ENCODE measurements around the gene RTN3. TPM values are rescaled to one million over a fixed set of nuclear protein-coding genes. Genes with fewer than 3 reads are reported as not detected.
A peak's percentile ranks its signal among the peaks of the same experiment; 100 is the strongest.

Gene RTN3
- total RNA-seq, 1 donor from 2014 or later, result 279 TPM

- peaks cover 4% of the 10 kb centered on the region for H3K27me3 Mint-ChIP-seq (ENCODE audit: insufficient read depth, low read depth)
- Histone ChIP-seq H3K36me3 (no peaks in the 10 kb centered on the region), H3K9ac (no peak overlapping the region), H3K4me3 (peak overlapping the region; percentile 58), H3K9me3 (ENCODE audit: low read depth) (no peaks in the 10 kb centered on the region), H3F3A (ENCODE audit: low read depth) (peaks cover 20% of the 10 kb centered on the region), H3K4me1 (peaks cover 7% of the 10 kb centered on the region), H3K79me2 (ENCODE audit: low read depth) (peaks cover 50% of the 10 kb centered on the region), H3K4me2 (peak overlapping the region; percentile 79), H4K20me1 (ENCODE audit: low read depth) (peaks cover 17% of the 10 kb centered on the region), H3K27me3 (no peaks in the 10 kb centered on the region), H3K27ac (no peak overlapping the region), H2AFZ (replicated peaks) (peak overlapping the region; percentile 77)
- TF ChIP-seq EZH2phosphoT487 (IDR thresholded peaks at IDR 0.05) (peak; percentile 7), CTCF (IDR thresholded peaks at IDR 0.05) (peak; percentile 56), EZH2 (IDR thresholded peaks at IDR 0.05) (no peak)
- DNase-seq (ENCODE audit: low spot score), result peak; percentile 74
- peaks cover 5% of the 10 kb centered on the region for H3K36me3 Mint-ChIP-seq
- peaks cover 9% of the 10 kb centered on the region for H3K4me1 Mint-ChIP-seq
- peak overlapping the region; percentile 81 for H3K4me3 Mint-ChIP-seq
- no peaks in the 10 kb centered on the region for H3K9me3 Mint-ChIP-seq
- no peak overlapping the region for H3K27ac Mint-ChIP-seq
These were observed 10.6 kb upstream of the RTN3 start for GRCh38 chr11:63670433-63671321.

- H4K20me1 ChIP-seq (ENCODE audit: low read depth), result peaks cover 17% of the 10 kb centered on the region
These were observed 9.8 kb upstream of the RTN3 start, which contains the start of gene ATL3 for GRCh38 chr11:63671322-63672155. Gene ATL3 (minus strand): TSS chr11:63671376. CDS start chr11:63671335, 41 bp downstream.

GRCh38 chr11:63672156-63672463 lies 9.2 kb upstream of the RTN3 start:
- H3F3A ChIP-seq (ENCODE audit: low read depth), result peaks cover 20% of the 10 kb centered on the region
- no peak overlapping the region for H3K27ac ChIP-seq
- H3K36me3 Mint-ChIP-seq, result peaks cover 4% of the 10 kb centered on the region
- H3K4me3 ChIP-seq, result no peak overlapping the region
- H3K27me3 Mint-ChIP-seq (ENCODE audit: insufficient read depth, low read depth), result peaks cover 4% of the 10 kb centered on the region
- H3K79me2 ChIP-seq (ENCODE audit: low read depth), result peaks cover 35% of the 10 kb centered on the region
- no peaks in the 10 kb centered on the region for H3K36me3 ChIP-seq
- TF ChIP-seq CTCF (IDR thresholded peaks at IDR 0.05), result no peak
- no peak for TF ChIP-seq EZH2 (IDR thresholded peaks at IDR 0.05)
- no peak for TF ChIP-seq EZH2phosphoT487 (IDR thresholded peaks at IDR 0.05)
- no peak overlapping the region for H3K27ac Mint-ChIP-seq
- H3K9ac ChIP-seq, result no peak overlapping the region
- no peaks in the 10 kb centered on the region for H3K9me3 ChIP-seq (ENCODE audit: low read depth)
- no peak for DNase-seq (ENCODE audit: low spot score)
- no peak overlapping the region for H3K4me2 ChIP-seq
- H3K4me1 Mint-ChIP-seq, result peaks cover 9% of the 10 kb centered on the region
- H3K9me3 Mint-ChIP-seq, result no peaks in the 10 kb centered on the region
- peaks cover 7% of the 10 kb centered on the region for H3K4me1 ChIP-seq
- peaks cover 17% of the 10 kb centered on the region for H4K20me1 ChIP-seq (ENCODE audit: low read depth)
- H3K4me3 Mint-ChIP-seq, result peak overlapping the region; percentile 81
- H2AFZ ChIP-seq (replicated peaks), result no peak overlapping the region
- no peaks in the 10 kb centered on the region for H3K27me3 ChIP-seq

More at GRCh38 chr11:63671322-63672155, 9.8 kb upstream of the RTN3 start, which contains the start of gene ATL3:
- Histone ChIP-seq H3K4me1 (peaks cover 7% of the 10 kb centered on the region), H3K27ac (no peak within 1 kb of the TSS), H3F3A (ENCODE audit: low read depth) (peaks cover 20% of the 10 kb centered on the region), H3K27me3 (no peaks in the 10 kb centered on the region), H3K4me3 (peak within 1 kb of the TSS; percentile 58), H3K9me3 (ENCODE audit: low read depth) (no peaks in the 10 kb centered on the region), H3K4me2 (peak within 1 kb of the TSS; percentile 79), H3K79me2 (ENCODE audit: low read depth) (peaks cover 41% of the 10 kb centered on the region), H2AFZ (replicated peaks) (peak within 1 kb of the TSS; percentile 77), H3K36me3 (no peaks in the 10 kb centered on the region), H3K9ac (no peak within 1 kb of the TSS)
- Mint-ChIP-seq H3K27ac (no peak within 1 kb of the TSS), H3K4me1 (peaks cover 9% of the 10 kb centered on the region), H3K4me3 (peak within 1 kb of the TSS; percentile 81), H3K36me3 (peaks cover 4% of the 10 kb centered on the region), H3K9me3 (no peaks in the 10 kb centered on the region), H3K27me3 (ENCODE audit: insufficient read depth, low read depth) (peaks cover 4% of the 10 kb centered on the region)
- peak; percentile 98 for DNase-seq (ENCODE audit: low spot score)
- no peak for TF ChIP-seq EZH2 (IDR thresholded peaks at IDR 0.05)
- TF ChIP-seq EZH2phosphoT487 (IDR thresholded peaks at IDR 0.05), result peak; percentile 37
- no peak for TF ChIP-seq CTCF (IDR thresholded peaks at IDR 0.05)

Measured in neural progenitor cell (in vitro differentiated cells).